SK-N-SH (cell line): ENCODE results near the gene DACH1. TPM values are rescaled to one million over a fixed set of nuclear protein-coding genes. Genes with fewer than 3 reads are reported as not detected.

ENCODE experiments used
- CTCF ChIA-PET: fragments of 300-600, 350-600 bp; formaldehyde crosslinking; extraction: SDS; loops from one replicate; lab custom pipeline; 2021; lab: Yijun Ruan, JAX
- POLR2A ChIA-PET: fragments of 350-600 bp; sonication (Branson Sonifier 250); formaldehyde crosslinking; extraction: SDS; loops from one replicate; lab custom pipeline; 2020; ENCODE audit warnings: antibody characterized with exemption, inconsistent platforms; lab: Yijun Ruan, JAX
- DNase-seq: peaks from one replicate; pipeline ENCODE4 v3.0.0; 2012
- H2AFZ ChIP-seq: fragments of 200-600 bp; sonication (generic); 2 replicates; pipeline ENCODE4 v1.8.1; 2016; ENCODE audit warnings: antibody characterized with exemption, mild to moderate bottlenecking, low read depth
- H3F3A ChIP-seq: fragments of 200-600 bp; sonication (generic); replicated peaks from 2 replicates; pipeline ENCODE3; 2016; ENCODE audit warnings: antibody characterized with exemption, mild to moderate bottlenecking; ENCODE audit not compliant: insufficient read depth
- H3K27ac ChIP-seq, 2 experiments: fragments of 200-500 bp in 1 of 2; fragments of 200-600 bp in 1 of 2; sonication (Bioruptor generic) in 1 of 2; sonication (generic), shearing (Covaris generic) in 1 of 2; 2 replicates each; pipeline versions ENCODE4 v1.5.1 to v1.6.1; 2014 to 2016; ENCODE audit warnings: low read depth in 2 of 2, inconsistent platforms in 1 of 2, low read length in 1 of 2, mild to moderate bottlenecking in 1 of 2, mixed read lengths in 1 of 2
- H3K27me3 ChIP-seq: fragments of 200-600 bp; sonication (generic), shearing (Covaris generic); 2 replicates; pipeline ENCODE4 v1.6.1; 2016; ENCODE audit warnings: mixed run types; ENCODE audit not compliant: insufficient read depth
- H3K36me3 ChIP-seq, 2 experiments: fragments of 200-500 bp in 1 of 2; fragments of 200-600 bp in 1 of 2; sonication (Bioruptor generic) in 1 of 2; sonication (generic) in 1 of 2; replicated peaks in 1 of 2; 2 replicates each; pipeline versions ENCODE3 to v1.5.1; 2014 to 2016; ENCODE audit warnings: low read length in 1 of 2, mild to moderate bottlenecking in 1 of 2; ENCODE audit not compliant: insufficient read depth in 2 of 2, control insufficient read depth in 1 of 2
- H3K4me1 ChIP-seq, 2 experiments: fragments of 200-500 bp in 1 of 2; fragments of 200-600 bp in 1 of 2; sonication (Bioruptor generic) in 1 of 2; sonication (generic), shearing (Covaris generic) in 1 of 2; 2 replicates each; pipeline versions ENCODE4 v1.5.1 to v1.6.1; 2014 to 2016; ENCODE audit warnings: low read depth in 1 of 2, low read length in 1 of 2, mixed run types in 1 of 2; ENCODE audit not compliant: insufficient read depth in 2 of 2, control insufficient read depth in 1 of 2
- H3K4me2 ChIP-seq: fragments of 200-600 bp; sonication (generic), shearing (Covaris generic); 2 replicates; pipeline ENCODE4 v1.6.1; 2017; ENCODE audit warnings: mixed run types
- H3K4me3 ChIP-seq, 2 experiments: fragments of 200-500 bp in 1 of 2; fragments of 200-600 bp in 1 of 2; sonication (Bioruptor generic) in 1 of 2; sonication (generic), shearing (Covaris generic) in 1 of 2; 2 replicates each; pipeline versions ENCODE4 v1.5.1 to v1.8.1; 2014 to 2016; ENCODE audit warnings: low read depth in 2 of 2, inconsistent platforms in 1 of 2, low read length in 1 of 2, mild to moderate bottlenecking in 1 of 2, mixed read lengths in 1 of 2, moderate library complexity in 1 of 2
- H3K79me2 ChIP-seq: fragments of 200-600 bp; sonication (generic); 2 replicates; pipeline ENCODE4 v1.8.1; 2017; ENCODE audit warnings: mild to moderate bottlenecking; ENCODE audit not compliant: insufficient read depth
- H3K9ac ChIP-seq: fragments of 200-600 bp; sonication (generic); 2 replicates; pipeline ENCODE4 v1.6.1; 2017; ENCODE audit warnings: mixed run types
- H3K9me2 ChIP-seq: fragments of 200-600 bp; sonication (generic); 2 replicates; pipeline ENCODE4 v1.6.1; 2017; ENCODE audit warnings: mixed run types
- H3K9me3 ChIP-seq: fragments of 200-600 bp; sonication (generic); 2 replicates; pipeline ENCODE4 v1.6.1; 2017; ENCODE audit warnings: mixed run types, mild to moderate bottlenecking, moderate library complexity
- H4K20me1 ChIP-seq: fragments of 200-600 bp; sonication (generic); 2 replicates; pipeline ENCODE4 v1.6.1; 2017; ENCODE audit warnings: mild to moderate bottlenecking, mixed run types; ENCODE audit not compliant: insufficient read depth
- EZH2phosphoT487 ChIP-seq: fragments of 200-600 bp; sonication (generic); IDR thresholded peaks from 2 replicates; pipeline ENCODE4 v1.6.1; 2017; ENCODE audit warnings: low read depth, mixed run types, mild to moderate bottlenecking, antibody characterized with exemption, moderate library complexity, borderline replicate concordance
- FOSL2 ChIP-seq: IDR thresholded peaks from 2 replicates; pipeline ENCODE4 v1.4.0; 2012; ENCODE audit warnings: low read depth, mild to moderate bottlenecking, moderate library complexity, borderline replicate concordance
- FOXJ3 ChIP-seq: sonication (generic); formaldehyde crosslinking; IDR thresholded peaks from 2 replicates; pipeline ENCODE4 v1.5.1; 2020; ENCODE audit warnings: mild to moderate bottlenecking, missing genetic modification reagents
- GABPA ChIP-seq: IDR thresholded peaks from 2 replicates; pipeline ENCODE4 v1.4.0; 2012; ENCODE audit warnings: low read depth, mild to moderate bottlenecking
- GATA2 ChIP-seq: sonication (generic); formaldehyde crosslinking; IDR thresholded peaks from 2 replicates; pipeline ENCODE4 v1.5.0; 2020; ENCODE audit warnings: mild to moderate bottlenecking, missing genetic modification reagents
- MXI1 ChIP-seq: IDR thresholded peaks from 2 replicates; pipeline ENCODE4 v1.6.1; 2012; ENCODE audit warnings: mild to moderate bottlenecking, low read depth, low read length, improper control_type of control experiment
- PBX3 ChIP-seq: IDR thresholded peaks from 2 replicates; pipeline ENCODE4; 2012
- POLR2AphosphoS5 ChIP-seq: IDR thresholded peaks from 2 replicates; pipeline ENCODE4 v1.6.1; 2012; ENCODE audit warnings: low read depth, low read length
- RCOR1 ChIP-seq: fragments of 150-350 bp; IDR thresholded peaks from 2 replicates; pipeline ENCODE4 v1.6.1; 2017; ENCODE audit warnings: antibody characterized with exemption, low read length
- REST ChIP-seq: IDR thresholded peaks from 2 replicates; pipeline ENCODE4 v1.6.1; 2012; ENCODE audit warnings: mild to moderate bottlenecking, low read depth, low read length, moderate library complexity
- SIN3A ChIP-seq: IDR thresholded peaks from 2 replicates; pipeline ENCODE4 v1.6.1; 2012; ENCODE audit warnings: low read depth, mild to moderate bottlenecking, low read length, moderate library complexity, borderline replicate concordance
- TEAD4 ChIP-seq: IDR thresholded peaks from 2 replicates; pipeline ENCODE4 v1.4.0; 2012; ENCODE audit warnings: mild to moderate bottlenecking, borderline replicate concordance; ENCODE audit not compliant: insufficient read depth
- WGBS: methylation state at CpG from one replicate; pipeline ENCODE4 v1.1.6; 2017; ENCODE audit warnings: low lambda C conversion rate; 5-methylcytosine and 5-hydroxymethylcytosine counted together
- polyA plus RNA-seq, 3 experiments: library from polyadenylated mRNA; depleted of rRNA; stranded (reverse); fragments of >200 nt; gene quantifications; 2 replicates each; pipeline ENCODE4 v1.2.3, GENCODE V29; 2012
- TF ChIP-seq, protein P1 (sequence below): IDR thresholded peaks from 2 replicates; pipeline ENCODE4 v1.4.0; 2012; ENCODE audit warnings: low read depth, borderline replicate concordance
- TF ChIP-seq, protein P2 (sequence below): IDR thresholded peaks from 2 replicates; pipeline ENCODE4 v1.4.0; 2012; ENCODE audit warnings: low read depth

Gene DACH1
- polyA plus RNA-seq, 1 of the 3 experiments (the other 2 are of a cell fraction) = 0.21 TPM

DNA sequence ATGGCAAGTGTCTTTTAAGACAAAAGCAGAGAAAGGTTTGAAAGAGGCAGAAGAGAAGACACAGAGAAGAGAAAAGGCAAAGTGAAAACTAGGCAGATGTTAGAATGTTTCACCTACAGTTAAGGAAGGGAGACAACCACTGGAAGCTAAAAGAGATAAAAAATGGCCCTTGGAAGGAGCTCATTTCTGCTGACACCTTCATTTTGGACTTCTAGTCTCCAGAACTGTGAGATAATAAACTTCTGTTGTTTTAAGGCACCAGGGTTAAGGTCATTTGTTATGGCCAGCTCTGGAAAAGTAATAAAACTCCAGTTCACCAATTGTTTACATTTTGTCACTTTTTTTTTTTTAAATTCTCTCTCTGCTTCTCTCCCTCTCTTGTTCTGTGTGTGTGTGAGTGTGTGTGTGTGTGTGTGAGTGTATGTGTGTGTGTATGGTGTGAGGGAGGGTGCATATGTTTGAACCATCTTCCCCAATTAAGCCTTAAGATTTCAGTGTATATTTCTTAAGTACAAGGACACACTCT is 374.6 kb downstream of the DACH1 start:
- Histone ChIP-seq H3K4me1 (no peaks in the 10 kb centered on the region), H3K9ac (no peak overlapping the region), H3K27ac (no peak overlapping the region), H3F3A (no peaks in the 10 kb centered on the region), H3K36me3 (no peaks in the 10 kb centered on the region), H3K4me3 (no peak overlapping the region), H3K4me2 (no peak overlapping the region), H3K79me2 (no peaks in the 10 kb centered on the region), H3K9me3 (no peaks in the 10 kb centered on the region), H3K27me3 (no peaks in the 10 kb centered on the region), H3K9me2 (no peaks in the 10 kb centered on the region), H2AFZ (no peak overlapping the region), H4K20me1 (no peaks in the 10 kb centered on the region)
- TF ChIP-seq TEAD4 (no peak), SIN3A (no peak), FOSL2 (no peak), PBX3 (no peak), EZH2phosphoT487 (no peak), FOXJ3 (CRISPR knock-in tag) (no peak)
- TF ChIP-seq, protein P1, sequence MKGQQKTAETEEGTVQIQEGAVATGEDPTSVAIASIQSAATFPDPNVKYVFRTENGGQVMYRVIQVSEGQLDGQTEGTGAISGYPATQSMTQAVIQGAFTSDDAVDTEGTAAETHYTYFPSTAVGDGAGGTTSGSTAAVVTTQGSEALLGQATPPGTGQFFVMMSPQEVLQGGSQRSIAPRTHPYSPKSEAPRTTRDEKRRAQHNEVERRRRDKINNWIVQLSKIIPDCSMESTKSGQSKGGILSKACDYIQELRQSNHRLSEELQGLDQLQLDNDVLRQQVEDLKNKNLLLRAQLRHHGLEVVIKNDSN = no peak
- TF ChIP-seq, protein P2, sequence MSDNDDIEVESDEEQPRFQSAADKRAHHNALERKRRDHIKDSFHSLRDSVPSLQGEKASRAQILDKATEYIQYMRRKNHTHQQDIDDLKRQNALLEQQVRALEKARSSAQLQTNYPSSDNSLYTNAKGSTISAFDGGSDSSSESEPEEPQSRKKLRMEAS = no peak
- ChIA-PET POLR2A (interaction anchor here (0.6 kb wide), 1 partner anchor 203 kb away, joined by 5 read pairs; no protein-coding TSS in a partner anchor), CTCF (no interaction called here)
- no peak for DNase-seq

GRCh38 chr13:71491010-71491409 is 376.0 kb downstream of the DACH1 start:
- Histone ChIP-seq H3K27me3 (no peaks in the 10 kb centered on the region), H3K4me3 (no peak overlapping the region), H3K4me1 (no peaks in the 10 kb centered on the region), H3K9ac (no peak overlapping the region), H3F3A (no peaks in the 10 kb centered on the region), H4K20me1 (no peaks in the 10 kb centered on the region), H2AFZ (no peak overlapping the region), H3K36me3 (peaks cover 0 to 2% of the 10 kb centered on the region in 2 experiments), H3K27ac (no peak overlapping the region), H3K9me3 (no peaks in the 10 kb centered on the region), H3K9me2 (no peaks in the 10 kb centered on the region), H3K79me2 (no peaks in the 10 kb centered on the region), H3K4me2 (no peak overlapping the region)
- no peak for DNase-seq
- 83% methylated on average over 1 of the region's 1 CpG for WGBS
- CTCF ChIA-PET = interaction anchor here (1.1 kb wide), 1 partner anchor 10 kb away, joined by 3 read pairs; no protein-coding TSS in a partner anchor
- TF ChIP-seq EZH2phosphoT487 (no peak), GABPA (no peak), FOSL2 (no peak), MXI1 (no peak), TEAD4 (no peak), REST (no peak), RCOR1 (no peak), GATA2 (CRISPR knock-in tag) (no peak), POLR2AphosphoS5 (no peak), SIN3A (no peak)
- TF ChIP-seq, protein P1 = no peak
- TF ChIP-seq, protein P2 = no peak
- POLR2A ChIA-PET = no interaction called here
